Fibroblast of lung (primary cell): Measurements from ENCODE around the gene B3GNT7.

Experiments used
- EZH2 ChIP-seq: IDR thresholded peaks from 2 replicates; pipeline ENCODE4 v1.5.1; 2012; ENCODE audit warnings: low read length, control low read depth, mild to moderate bottlenecking; ENCODE audit errors: missing control alignments
- TF ChIP-seq, protein P1 (sequence below), 2 donors: IDR thresholded peaks in 1 of 2; conservative IDR thresholded peaks in 1 of 2; 1 replicate in 1 of 2; 2 replicates in 1 of 2; pipeline ENCODE4 v1.5.1; 2011 to 2012; ENCODE audit warnings: low read length in 2 of 2, control low read depth in 1 of 2, inconsistent platforms in 1 of 2, low read depth in 1 of 2, mild to moderate bottlenecking in 1 of 2

DNA sequence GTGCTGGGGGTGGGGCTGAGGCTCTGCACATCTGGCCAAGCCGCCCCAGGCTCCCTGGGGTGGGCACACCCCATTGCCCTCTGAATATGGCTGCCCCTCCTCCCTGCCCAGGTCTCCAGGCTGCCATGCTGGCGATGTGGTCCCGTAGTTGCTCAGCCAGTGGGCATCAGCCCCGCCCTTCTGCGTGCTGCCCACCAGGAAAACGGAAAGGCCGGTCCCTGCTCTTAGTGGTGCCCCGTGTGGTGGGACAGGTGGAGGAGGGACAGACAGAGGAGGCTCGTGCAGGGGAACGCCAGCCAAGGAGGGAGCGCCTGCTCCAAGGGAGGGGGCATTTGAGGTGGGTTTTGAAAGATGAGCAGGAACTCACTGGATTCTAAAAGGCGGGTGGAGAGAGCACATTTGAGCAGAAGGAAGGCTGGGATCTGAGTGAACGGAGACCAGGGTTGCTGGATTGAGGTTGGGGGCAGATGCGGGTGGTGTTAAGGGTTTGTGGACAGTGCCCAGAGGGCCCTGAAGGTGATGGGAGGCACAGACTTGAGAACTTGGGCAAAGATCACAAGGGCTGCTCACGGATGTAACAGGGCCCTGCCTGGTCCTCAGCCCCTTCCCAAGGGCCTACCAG, 6.7 kb upstream of the B3GNT7 start:
- TF ChIP-seq, protein P1, sequence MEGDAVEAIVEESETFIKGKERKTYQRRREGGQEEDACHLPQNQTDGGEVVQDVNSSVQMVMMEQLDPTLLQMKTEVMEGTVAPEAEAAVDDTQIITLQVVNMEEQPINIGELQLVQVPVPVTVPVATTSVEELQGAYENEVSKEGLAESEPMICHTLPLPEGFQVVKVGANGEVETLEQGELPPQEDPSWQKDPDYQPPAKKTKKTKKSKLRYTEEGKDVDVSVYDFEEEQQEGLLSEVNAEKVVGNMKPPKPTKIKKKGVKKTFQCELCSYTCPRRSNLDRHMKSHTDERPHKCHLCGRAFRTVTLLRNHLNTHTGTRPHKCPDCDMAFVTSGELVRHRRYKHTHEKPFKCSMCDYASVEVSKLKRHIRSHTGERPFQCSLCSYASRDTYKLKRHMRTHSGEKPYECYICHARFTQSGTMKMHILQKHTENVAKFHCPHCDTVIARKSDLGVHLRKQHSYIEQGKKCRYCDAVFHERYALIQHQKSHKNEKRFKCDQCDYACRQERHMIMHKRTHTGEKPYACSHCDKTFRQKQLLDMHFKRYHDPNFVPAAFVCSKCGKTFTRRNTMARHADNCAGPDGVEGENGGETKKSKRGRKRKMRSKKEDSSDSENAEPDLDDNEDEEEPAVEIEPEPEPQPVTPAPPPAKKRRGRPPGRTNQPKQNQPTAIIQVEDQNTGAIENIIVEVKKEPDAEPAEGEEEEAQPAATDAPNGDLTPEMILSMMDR (conservative IDR thresholded peaks at IDR 0.05 in 1 of 2, IDR thresholded peaks at IDR 0.05 in 1 of 2; ENCODE audit: low read depth in 1 of 2, low read length in 2 of 2) = no peak
- TF ChIP-seq EZH2 = no peak
